ENCODE measurements around the gene MAP4K2. TPM values are rescaled to one million over a fixed set of nuclear protein-coding genes. Genes with fewer than 3 reads are reported as not detected.

The MAP4K2 gene
- total RNA-seq, 2 donors from 2014 or later = 19.4 to 20.4 TPM

GRCh38 chr11:64839335-64839734 lies 36.3 kb upstream of the MAP4K2 start:
- DNase-seq (ENCODE audit: low spot score) = no peak
- no peaks in the 10 kb centered on the region for H3K27me3 ChIP-seq
- no peak overlapping the region for H3K4me3 ChIP-seq
- no peak for TF ChIP-seq CTCF (IDR thresholded peaks at IDR 0.05)
- H3K9me3 ChIP-seq = no peaks in the 10 kb centered on the region
- H3K36me3 ChIP-seq = no peaks in the 10 kb centered on the region
- H3K27ac ChIP-seq = no peak overlapping the region
- peaks cover 0 to 5% of the 10 kb centered on the region in 2 donors for H3K4me1 ChIP-seq

- TF ChIP-seq CTCF (IDR thresholded peaks at IDR 0.05) = no peak
- H3K4me3 ChIP-seq = no peak overlapping the region
- no peaks in the 10 kb centered on the region for H3K27me3 ChIP-seq
- no peaks in the 10 kb centered on the region for H3K36me3 ChIP-seq
- H3K27ac ChIP-seq = no peak overlapping the region
- no peaks in the 10 kb centered on the region for H3K4me1 ChIP-seq
- no peak for DNase-seq (ENCODE audit: low spot score)
- H3K9me3 ChIP-seq = no peaks in the 10 kb centered on the region
Observed at GRCh38 chr11:64838600-64839334, 35.8 kb upstream of the MAP4K2 start.

- Histone ChIP-seq H3K4me1 (no peaks in the 10 kb centered on the region), H3K9me3 (no peaks in the 10 kb centered on the region), H3K36me3 (no peaks in the 10 kb centered on the region), H3K4me3 (no peak overlapping the region), H3K27me3 (no peaks in the 10 kb centered on the region), H3K27ac (no peak overlapping the region)
- TF ChIP-seq CTCF (IDR thresholded peaks at IDR 0.05) = no peak
- DNase-seq (ENCODE audit: low spot score) = no peak
Observed at GRCh38 chr11:64837887-64838351, 34.9 kb upstream of the MAP4K2 start.

- Histone ChIP-seq H3K4me3 (no peak overlapping the region), H3K4me1 (no peaks in the 10 kb centered on the region), H3K27me3 (no peaks in the 10 kb centered on the region), H3K36me3 (no peaks in the 10 kb centered on the region), H3K9me3 (no peaks in the 10 kb centered on the region), H3K27ac (no peak overlapping the region)
- no peak for TF ChIP-seq CTCF (IDR thresholded peaks at IDR 0.05)
- no peak for DNase-seq (ENCODE audit: low spot score)
Observed at GRCh38 chr11:64836448-64837072, 33.5 kb upstream of the MAP4K2 start.

GRCh38 chr11:64835616-64836447 lies 32.8 kb upstream of the MAP4K2 start:
- DNase-seq (ENCODE audit: low spot score) = no peak
- H3K27ac ChIP-seq = no peak overlapping the region
- no peaks in the 10 kb centered on the region for H3K4me1 ChIP-seq
- no peak for TF ChIP-seq CTCF (IDR thresholded peaks at IDR 0.05)
- no peaks in the 10 kb centered on the region for H3K27me3 ChIP-seq
- H3K36me3 ChIP-seq = no peaks in the 10 kb centered on the region
- no peak overlapping the region for H3K4me3 ChIP-seq
- no peaks in the 10 kb centered on the region for H3K9me3 ChIP-seq

All from right atrium auricular region (tissue), 2 donors.